Bronchus fibroblast of lung (primary cell): ENCODE measurements around the gene NIPAL4. TPM values are rescaled to one million over a fixed set of nuclear protein-coding genes. Genes with fewer than 3 reads are reported as not detected.

Experiments
- total RNA-seq: library from RNA; depleted of rRNA; stranded (reverse); fragments of >200 nt; gene quantifications from 2 replicates; pipeline ENCODE4 v1.2.3, GENCODE V29; 2015

Gene NIPAL4
- total RNA-seq: 0.50 TPM in 1 of 2 replicates, not detected in the other

DNA sequence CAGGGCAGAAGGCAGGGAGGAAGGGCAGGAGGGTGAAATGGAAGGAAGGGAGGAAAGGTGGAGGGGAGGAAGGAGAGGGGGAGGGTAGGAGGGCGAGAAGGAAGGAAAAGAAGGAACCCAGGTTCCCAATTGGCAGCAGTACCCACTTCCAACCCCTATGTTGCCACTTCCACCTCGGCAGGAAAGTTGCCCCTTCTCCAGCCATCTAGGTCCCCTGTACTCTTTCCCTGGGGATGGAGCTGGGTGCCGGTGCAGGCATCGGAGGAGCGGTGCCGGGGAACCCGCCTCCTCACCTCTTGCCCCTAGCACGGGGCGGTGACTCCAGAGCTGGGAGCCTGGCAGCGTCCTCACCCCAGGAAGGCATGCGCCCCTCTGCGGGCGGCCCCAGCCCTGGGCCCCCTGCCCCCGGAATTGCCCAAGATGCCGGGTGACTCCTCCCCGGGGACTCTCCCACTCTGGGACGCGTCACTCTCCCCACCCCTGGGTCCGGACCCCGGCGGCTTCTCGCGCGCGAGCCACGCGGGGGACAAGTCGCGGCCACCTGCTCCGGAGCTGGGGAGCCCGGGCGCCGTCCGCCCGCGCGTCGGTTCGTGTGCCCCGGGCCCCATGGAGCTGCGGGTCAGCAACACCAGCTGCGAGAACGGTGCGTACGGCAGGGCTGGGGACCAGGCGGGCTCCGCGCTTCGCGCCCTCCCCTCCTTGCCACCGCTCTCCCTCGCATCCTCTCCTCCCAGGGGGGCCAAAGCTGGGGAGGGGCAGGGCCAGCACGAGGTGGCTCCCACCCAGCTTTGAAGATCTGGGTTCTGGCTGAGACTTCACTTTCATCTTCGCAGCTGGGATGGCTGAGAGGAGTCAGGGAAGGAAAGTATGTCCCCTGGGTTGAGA lies at the start of gene NIPAL4:
NIPAL4 (plus strand) TSS at position 499 of the 885 bp plus-strand sequence; CDS start at position 607, 108 bp downstream.

Other genes with a start within 250 kb of the NIPAL4 start
- gene CYFIP2, start 194.1 kb upstream of the NIPAL4 start, total RNA-seq: 6.7 and 10.3 TPM in 2 replicates
- gene ADAM19, start 115.6 kb downstream of the NIPAL4 start, total RNA-seq: 7.7 and 8.4 TPM in 2 replicates
- 0.15 TPM in 1 of 2 replicates, not detected in the other for gene SOX30, start 192.2 kb downstream of the NIPAL4 start, total RNA-seq
- gene C5orf52, start 211.3 kb downstream of the NIPAL4 start, total RNA-seq: not detected in 2 replicates